Nephron (organoid): ENCODE data around the gene GRK2.

Experiments used
- H3K27ac Mint-ChIP-seq, 3 experiments: 2 replicates each; pipeline ENCODE4 v1.8.0; 2020; ENCODE audit warnings: mixed read lengths in 3 of 3, mild to moderate bottlenecking in 2 of 3, moderate library complexity in 1 of 3
- H3K27me3 Mint-ChIP-seq: 2 replicates; pipeline ENCODE4 v1.8.0; 2021; ENCODE audit warnings: low read depth, mild to moderate bottlenecking, moderate library complexity, mixed read lengths
- H3K36me3 Mint-ChIP-seq: 2 replicates; pipeline ENCODE4 v1.8.0; 2020; ENCODE audit warnings: low read depth, mixed read lengths
- H3K4me1 Mint-ChIP-seq: 2 replicates; pipeline ENCODE4 v1.8.0; 2020; ENCODE audit warnings: mixed read lengths
- H3K4me3 Mint-ChIP-seq, 3 experiments: 2 replicates each; pipeline ENCODE4 v1.8.0; 2020; ENCODE audit warnings: mild to moderate bottlenecking in 3 of 3, mixed read lengths in 3 of 3, moderate library complexity in 2 of 3
- H3K9me3 Mint-ChIP-seq: 2 replicates; pipeline ENCODE4 v1.8.0; 2020; ENCODE audit warnings: mixed read lengths
- CTCF ChIP-seq, 3 experiments: fragments of 200-600 bp; sonication (generic); IDR thresholded peaks; one replicate each; pipeline ENCODE4 v1.5.0; 2021; ENCODE audit warnings: antibody characterized with exemption in 3 of 3; ENCODE audit not compliant: unreplicated experiment in 3 of 3

GRK2 gene

GRCh38 chr11:67323526-67323925, 57.3 kb downstream of the GRK2 start:
- TF ChIP-seq CTCF (IDR thresholded peaks at IDR 0.05; ENCODE audit: unreplicated experiment in 3 of 3): no peak
- Mint-ChIP-seq H3K27ac (no peak overlapping the region), H3K36me3 (peaks cover 7% of the 10 kb centered on the region), H3K27me3 (peaks cover 4% of the 10 kb centered on the region), H3K4me1 (peaks cover 3% of the 10 kb centered on the region), H3K9me3 (no peaks in the 10 kb centered on the region), H3K4me3 (no peak overlapping the region)

- H3K27ac Mint-ChIP-seq: no peak overlapping the region
- H3K36me3 Mint-ChIP-seq: peaks cover 10% of the 10 kb centered on the region
- H3K4me3 Mint-ChIP-seq: no peak overlapping the region
- H3K9me3 Mint-ChIP-seq: no peaks in the 10 kb centered on the region
- H3K27me3 Mint-ChIP-seq: no peaks in the 10 kb centered on the region
- no peaks in the 10 kb centered on the region for H3K4me1 Mint-ChIP-seq
- no peak for TF ChIP-seq CTCF (IDR thresholded peaks at IDR 0.05; ENCODE audit: unreplicated experiment in 3 of 3)
These were observed 65.9 kb downstream of the GRK2 start for GRCh38 chr11:67332081-67332691.
